Effector CD4-positive, alpha-beta T cell (primary cell): Measurements from ENCODE around the gene MOGAT2.

Experiments used
- DNase-seq: peaks from one replicate; pipeline ENCODE4 v3.0.0-alpha.2; 2020

Gene MOGAT2

DNA sequence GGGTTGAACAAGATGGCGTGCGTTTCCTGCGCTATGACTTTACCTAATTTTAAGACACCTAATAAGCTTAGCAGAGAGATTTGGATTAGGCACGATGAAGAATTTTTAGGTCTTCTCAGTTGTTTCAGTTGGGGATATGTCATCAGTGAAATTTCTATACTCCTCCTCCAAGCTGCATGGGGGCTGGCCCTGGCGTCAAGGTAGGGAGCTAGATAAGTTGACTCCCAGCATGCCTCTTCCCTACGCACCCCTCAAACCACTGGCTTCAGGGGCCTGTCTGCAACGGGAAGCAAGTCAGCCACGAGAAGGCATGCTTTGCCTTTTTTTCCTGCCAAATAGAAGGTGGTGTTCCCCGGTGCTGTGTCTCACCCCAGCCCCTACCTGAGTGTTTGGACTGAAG lies 64.2 kb downstream of the MOGAT2 start:
- no peak for DNase-seq
